NCI-H128 (cell line): ENCODE results near the gene BRWD1.
"Not testable (repeated sequence)": the region's sequence is repeated elsewhere in the genome, so short reads cannot be mapped to it uniquely, and the experiment has no call there.

Experiments used
- DNase-seq: peaks from one replicate; lab custom pipeline; 2025; ENCODE audit not compliant: unreplicated experiment; lab: John Stamatoyannopoulos, UW

The BRWD1 gene

DNA sequence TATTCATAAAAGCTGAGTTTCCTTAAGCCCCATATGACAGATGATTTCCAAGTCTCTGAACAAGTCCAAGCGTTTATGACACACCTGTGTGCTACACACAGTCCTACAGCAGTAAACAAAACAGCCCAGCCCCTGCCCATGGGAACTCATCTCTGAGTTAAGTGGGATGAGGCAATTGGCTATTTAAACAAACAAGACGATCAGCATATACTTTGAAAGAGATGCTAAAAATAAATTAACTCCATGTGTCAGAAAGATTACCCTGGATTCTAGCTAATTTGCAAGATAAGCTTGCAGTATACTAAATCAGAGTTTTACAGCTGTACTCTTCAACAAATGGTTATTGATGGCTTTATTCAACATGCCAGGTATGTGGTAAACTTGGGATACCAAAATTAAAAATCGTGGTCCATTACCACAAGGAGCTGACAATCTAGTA is 137.1 kb downstream of the BRWD1 start:
- DNase-seq: no peak

DNA sequence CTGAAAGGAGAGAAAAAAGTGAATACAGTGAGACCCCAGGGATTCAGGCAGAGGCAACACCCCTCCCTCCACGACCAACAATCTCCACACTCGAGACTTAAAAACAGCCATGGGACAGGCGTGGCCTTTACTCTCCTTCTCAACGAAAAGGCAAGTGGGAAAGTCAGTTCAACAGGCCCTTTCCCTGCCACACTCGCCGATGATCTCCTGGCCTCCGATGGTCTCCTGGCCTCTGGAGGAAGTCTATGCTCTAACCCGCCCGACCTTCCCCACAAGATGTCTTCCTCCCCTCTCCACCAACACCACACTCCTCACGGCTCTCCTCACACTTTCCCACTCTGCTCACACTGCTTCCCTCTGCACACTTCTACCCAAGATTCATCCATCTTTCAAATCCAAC is 137.8 kb downstream of the BRWD1 start:
- DNase-seq: no peak

- no peak for DNase-seq
These were observed 138.3 kb downstream of the BRWD1 start for GRCh38 chr21:39175154-39175553.

DNA sequence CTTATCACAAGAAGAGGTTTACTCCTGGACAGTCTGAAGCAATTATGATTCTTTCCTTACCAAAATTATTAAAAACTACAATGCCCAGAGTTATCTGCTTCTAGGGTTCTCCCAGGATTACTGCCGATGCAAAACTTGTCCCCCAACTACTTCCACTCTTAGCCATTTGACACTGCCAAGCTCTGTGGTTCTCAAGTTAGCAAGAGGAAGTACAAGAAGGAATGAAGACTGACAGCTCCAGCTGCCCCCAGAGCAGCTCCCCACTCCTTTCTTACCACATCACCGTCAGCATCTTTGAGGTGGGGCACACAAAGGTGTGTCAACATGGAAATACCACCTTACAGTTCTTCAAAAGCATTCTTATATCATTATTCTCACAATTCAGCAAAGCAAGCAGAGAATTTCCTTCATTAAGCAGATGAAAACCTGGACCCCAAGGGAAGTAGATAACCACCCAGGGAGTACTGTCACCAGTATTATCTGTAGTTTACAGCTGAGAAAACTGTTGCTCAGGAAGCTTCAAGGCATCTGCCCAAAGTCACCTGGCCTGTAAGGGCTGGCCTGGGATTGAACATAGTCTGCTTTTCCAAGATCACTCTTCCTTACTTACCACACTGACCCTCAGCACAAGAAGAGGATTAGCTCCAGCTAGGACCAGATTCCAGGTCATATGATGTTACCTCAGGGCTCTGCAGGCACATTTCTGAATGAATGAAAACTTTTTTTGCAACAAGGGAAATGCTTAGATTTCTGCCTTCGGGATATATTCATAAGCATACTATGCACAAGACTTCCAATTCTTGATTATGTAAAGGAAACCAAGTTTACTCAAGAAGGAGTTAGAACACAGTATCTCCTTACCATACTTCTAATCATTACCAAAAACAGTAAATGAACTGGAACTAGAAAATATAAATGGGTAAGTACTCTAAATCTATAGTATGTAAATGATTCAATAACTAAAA is 139.4 kb downstream of the BRWD1 start:
- no peak for DNase-seq

DNA sequence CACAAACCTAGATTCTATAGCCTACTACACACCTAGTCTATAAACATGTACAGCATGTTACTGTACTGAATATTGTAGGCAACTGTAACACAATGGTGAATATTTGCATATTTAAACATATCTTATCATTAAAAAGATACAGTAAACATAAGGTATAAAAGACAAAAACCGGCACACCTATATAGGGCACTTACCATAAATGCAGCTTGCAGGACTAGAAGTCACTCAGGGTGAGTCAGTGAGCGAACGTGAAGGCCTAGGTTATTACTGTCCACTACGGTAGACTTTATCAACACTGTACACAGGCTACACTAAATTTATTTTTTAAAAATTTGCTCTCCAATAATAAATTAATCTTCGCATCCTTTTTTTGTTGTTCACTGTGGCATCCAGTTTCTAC is 143.5 kb downstream of the BRWD1 start:
- no peak for DNase-seq

GRCh38 chr21:39168800-39169199 is 144.6 kb downstream of the BRWD1 start:
- no peak for DNase-seq

GRCh38 chr21:39164523-39164922 is 148.9 kb downstream of the BRWD1 start:
- no peak for DNase-seq

DNA sequence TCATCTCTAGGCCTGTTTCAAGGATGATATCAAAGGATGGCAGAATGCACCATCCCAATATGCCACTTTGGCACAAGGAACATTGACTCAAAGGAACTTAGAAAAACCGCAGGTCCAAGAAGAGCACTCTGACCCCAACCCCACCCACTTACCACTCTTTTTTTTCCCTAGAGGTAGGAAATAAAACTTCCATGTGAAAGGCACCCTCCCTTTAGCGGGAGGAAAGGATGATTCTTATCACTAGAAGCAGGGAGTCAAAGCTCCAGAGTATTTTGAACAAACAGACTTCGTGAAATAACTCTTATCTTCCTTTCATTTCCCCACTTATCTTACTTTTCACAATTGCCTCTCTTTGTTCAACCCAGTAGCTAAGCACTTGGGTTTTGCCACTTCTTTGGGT is 152.4 kb downstream of the BRWD1 start:
- no peak for DNase-seq

- no peak for DNase-seq
These were observed 153.9 kb downstream of the BRWD1 start for GRCh38 chr21:39159342-39160063.

- DNase-seq: not testable (repeated sequence)
These were observed 156.2 kb downstream of the BRWD1 start for GRCh38 chr21:39157241-39157640.

GRCh38 chr21:39156024-39156423 is 157.4 kb downstream of the BRWD1 start:
- DNase-seq: no peak

DNA sequence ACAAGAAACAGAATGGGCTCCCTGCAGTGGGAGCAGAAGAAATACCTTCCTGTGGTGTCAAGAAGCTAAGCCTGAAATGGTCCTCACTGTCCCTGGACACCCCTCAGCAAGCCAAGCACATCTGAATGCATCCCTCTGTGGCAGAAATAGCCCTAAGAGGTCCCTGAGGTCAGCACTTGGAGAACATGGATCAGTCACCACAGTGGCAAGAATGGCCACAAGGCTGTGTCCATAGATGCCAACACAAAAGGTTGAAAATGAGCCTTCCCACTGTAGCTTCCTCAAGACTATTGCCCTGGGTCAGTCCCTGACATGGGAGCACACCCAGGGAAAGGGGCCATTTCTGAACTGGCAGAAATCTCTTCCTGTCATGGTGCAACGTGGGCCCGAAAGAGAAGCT is 157.9 kb downstream of the BRWD1 start:
- no peak for DNase-seq

- no peak for DNase-seq
These were observed 159.6 kb downstream of the BRWD1 start for GRCh38 chr21:39153842-39154241.

GRCh38 chr21:39153373-39153772 is 160.1 kb downstream of the BRWD1 start:
- DNase-seq: no peak

DNA sequence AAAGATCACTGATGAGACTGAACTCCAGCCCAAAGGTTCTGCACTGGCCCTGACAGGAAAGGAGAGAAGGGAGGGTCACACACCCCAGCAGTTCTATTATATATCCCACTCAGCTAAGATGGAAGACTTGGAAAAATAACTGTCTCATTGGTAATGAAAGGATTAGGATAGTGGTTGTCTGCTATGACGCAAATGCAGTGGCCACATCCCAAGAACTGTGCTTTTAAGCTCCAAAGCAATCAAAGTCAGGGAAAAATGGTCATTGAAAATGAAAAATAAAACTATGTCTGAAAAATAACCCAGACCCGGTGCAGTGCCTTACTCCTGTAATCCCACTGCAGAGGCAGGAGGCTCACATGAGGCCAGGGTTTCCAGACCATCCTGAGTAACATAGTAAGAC is 161.2 kb downstream of the BRWD1 start:
- no peak for DNase-seq

- DNase-seq: no peak
These were observed 162.6 kb downstream of the BRWD1 start for GRCh38 chr21:39150877-39151276.

DNA sequence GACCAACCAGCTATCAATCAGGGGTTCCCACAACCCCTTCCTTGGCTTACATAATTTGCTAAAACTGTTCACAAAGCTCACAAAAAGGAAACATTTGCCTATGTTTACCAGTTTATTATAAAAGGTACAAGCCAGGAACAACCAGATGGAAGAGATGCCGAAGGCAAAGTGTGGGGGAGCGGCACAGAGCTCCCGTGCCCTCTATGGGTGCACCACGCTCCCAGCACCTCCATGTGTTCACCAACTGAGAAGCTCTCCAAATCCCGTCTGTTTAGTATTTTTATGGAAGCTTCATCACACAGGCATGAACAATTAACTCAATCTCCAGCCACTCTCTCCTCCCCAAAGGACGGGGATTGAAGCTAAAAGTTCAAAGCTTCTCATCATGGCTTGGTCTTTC is 163.1 kb downstream of the BRWD1 start:
- DNase-seq: no peak

DNA sequence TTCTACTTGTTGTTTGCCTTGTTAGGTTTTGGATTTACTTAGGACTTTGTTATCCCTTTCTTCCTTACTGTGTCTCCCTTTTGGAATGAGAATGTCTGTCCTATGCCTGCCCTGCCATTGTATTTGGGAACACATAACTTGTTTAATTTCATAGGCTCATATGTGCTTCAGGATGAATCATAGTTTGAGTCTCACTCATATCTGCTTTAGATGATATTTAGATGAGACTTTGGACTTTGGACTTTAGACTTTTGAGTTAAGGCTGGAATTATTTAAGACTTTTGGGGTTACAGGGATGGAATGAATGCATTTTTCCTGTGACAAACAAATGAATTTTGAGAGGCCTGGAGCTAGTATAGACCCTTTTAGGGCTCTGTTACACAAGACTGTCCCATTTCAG is 163.6 kb downstream of the BRWD1 start:
- DNase-seq: no peak

DNA sequence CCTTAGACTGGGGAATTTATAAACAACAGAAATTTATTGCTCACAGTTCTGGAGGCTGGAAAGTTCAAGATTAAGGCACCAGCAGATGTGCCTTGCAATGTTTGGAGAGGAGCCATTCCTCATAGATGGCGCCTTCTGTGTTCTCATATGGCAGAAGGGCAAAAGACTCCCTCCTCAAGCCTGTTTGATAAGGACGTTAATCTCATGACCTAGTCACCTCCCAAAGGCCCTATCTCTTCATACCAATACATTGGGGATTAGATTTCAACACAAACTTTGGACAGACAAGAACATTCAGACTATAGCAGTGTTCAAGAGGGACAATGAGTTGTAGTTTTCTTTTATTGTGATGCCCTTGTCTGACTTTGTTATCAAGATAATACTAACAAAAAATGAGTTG is 164.5 kb downstream of the BRWD1 start:
- no peak for DNase-seq

- DNase-seq: no peak
These were observed 169.2 kb downstream of the BRWD1 start for GRCh38 chr21:39144191-39144590.

- no peak for DNase-seq
These were observed 170.5 kb downstream of the BRWD1 start for GRCh38 chr21:39142972-39143371.

DNA sequence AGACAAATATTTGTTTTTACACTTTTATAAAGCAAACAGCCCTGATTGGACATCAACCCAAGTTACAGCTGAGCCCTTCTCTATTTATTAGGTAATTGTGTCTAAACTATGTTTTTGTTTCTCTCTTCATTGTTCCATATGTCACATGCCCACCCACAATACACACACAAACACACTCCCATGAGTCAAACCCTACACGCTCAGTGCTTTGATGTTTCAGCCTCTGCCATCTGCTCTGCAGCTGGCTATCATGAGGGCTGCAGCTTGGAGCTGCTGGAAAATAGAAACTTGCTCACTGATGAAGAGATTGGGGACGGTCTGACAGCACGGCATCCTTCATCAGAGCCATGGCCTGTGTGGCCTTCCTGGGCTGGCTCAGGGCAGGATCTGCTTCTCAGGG is 171.9 kb downstream of the BRWD1 start:
- DNase-seq: no peak
